HL-60 (cell line): ENCODE measurements around the gene SCRG1.

Experiments used
- DNase-seq, 2 experiments: peaks; one replicate each; pipeline ENCODE4 v3.0.0-alpha.2; 2010 to 2020; ENCODE audit warnings: low read depth in 1 of 2, low spot score in 1 of 2
- H3K27ac ChIP-seq: fragments of 250-450 bp; sonication (Bioruptor Pico); replicated peaks from 2 replicates; pipeline ENCODE4 v1.5.1; 2020; ENCODE audit warnings: mild to moderate bottlenecking, moderate library complexity
- H3K27me3 ChIP-seq: fragments of 250-450 bp; sonication (Bioruptor Pico); 2 replicates; pipeline ENCODE4 v1.5.1; 2021; ENCODE audit warnings: mild to moderate bottlenecking, moderate library complexity; ENCODE audit not compliant: insufficient read depth, poor library complexity, severe bottlenecking
- H3K4me3 ChIP-seq: replicated peaks from 2 replicates; pipeline ENCODE4 v1.5.1; 2011; ENCODE audit warnings: mild to moderate bottlenecking, control low read depth, low read length; ENCODE audit not compliant: insufficient read depth
- CTCF ChIP-seq: IDR thresholded peaks from one replicate; pipeline ENCODE4 v1.5.1; 2011; ENCODE audit warnings: low read length, control low read depth, inconsistent platforms; ENCODE audit not compliant: insufficient read depth
- GABPA ChIP-seq: IDR thresholded peaks from 2 replicates; pipeline ENCODE4 v1.6.1; 2012; ENCODE audit warnings: low read depth
- POLR2AphosphoS5 ChIP-seq: IDR thresholded peaks from 2 replicates; pipeline ENCODE4 v1.6.1; 2012; ENCODE audit warnings: low read depth
- REST ChIP-seq: IDR thresholded peaks from 2 replicates; pipeline ENCODE4 v1.6.1; 2012; ENCODE audit warnings: low read depth; ENCODE audit not compliant: insufficient replicate concordance
- SPI1 ChIP-seq: IDR thresholded peaks from 2 replicates; pipeline ENCODE4 v1.6.1; 2012; ENCODE audit warnings: low read depth, mild to moderate bottlenecking, borderline replicate concordance
- long read RNA-seq: library from polyadenylated mRNA; unstranded; transcript quantifications from one replicate; pipeline ENCODE4 v2.0.0, GENCODE V29; 2020

Gene SCRG1
- long read RNA-seq, partial matches to known transcripts: 0 of 1 reads
- long read RNA-seq, other reads (novel, unspliced or antisense): 1 of 1 reads

- no peak within 1 kb of the TSS for H3K4me3 ChIP-seq
- H3K27ac ChIP-seq: no peak within 1 kb of the TSS
- DNase-seq: no peak
- H3K27me3 ChIP-seq: no peaks in the 10 kb centered on the region
- TF ChIP-seq SPI1: no peak
- no peak for TF ChIP-seq POLR2AphosphoS5
- no peak for TF ChIP-seq CTCF
- TF ChIP-seq REST: no peak
- no peak for TF ChIP-seq GABPA
Observed at GRCh38 chr4:173398779-173399415, at the start of gene SCRG1. TSS of gene SCRG1 (minus strand) at chr4:173399116. CDS start at chr4:173391414, 7,702 bp downstream.

- no peaks in the 10 kb centered on the region for H3K27me3 ChIP-seq
- H3K27ac ChIP-seq: no peak overlapping the region
- no peak overlapping the region for H3K4me3 ChIP-seq
- TF ChIP-seq SPI1 (no peak), GABPA (no peak), POLR2AphosphoS5 (no peak), REST (no peak), CTCF (no peak)
- no peak for DNase-seq
Observed at GRCh38 chr4:173448103-173448502, 49.2 kb upstream of the SCRG1 start.

- Histone ChIP-seq H3K4me3 (no peak overlapping the region), H3K27ac (no peak overlapping the region), H3K27me3 (no peaks in the 10 kb centered on the region)
- DNase-seq: no peak
- TF ChIP-seq REST (no peak), CTCF (no peak), SPI1 (no peak), GABPA (no peak), POLR2AphosphoS5 (no peak)
Observed at GRCh38 chr4:173446416-173446815, 47.5 kb upstream of the SCRG1 start.
